HepG2 (cell line): ENCODE measurements around the gene MIDN. TPM values are rescaled to one million over a fixed set of nuclear protein-coding genes. Genes with fewer than 3 reads are reported as not detected.
A peak's percentile ranks its signal among the peaks of the same experiment; 100 is the strongest.

ENCODE experiments used
- ELF3 ChIP-seq: IDR thresholded peaks from 2 replicates; pipeline ENCODE4 v1.6.1; 2016; ENCODE audit warnings: missing genetic modification reagents, missing compliant biosample characterization
- HIVEP1 ChIP-seq: sonication (generic); formaldehyde crosslinking; IDR thresholded peaks from 2 replicates; pipeline ENCODE4 v1.4.0; 2020; ENCODE audit warnings: mild to moderate bottlenecking, missing genetic modification reagents
- ISL2 ChIP-seq: sonication (generic); formaldehyde crosslinking; IDR thresholded peaks from 2 replicates; pipeline ENCODE4 v1.5.0; 2020; ENCODE audit warnings: missing genetic modification reagents
- JUND ChIP-seq: sonication (generic); formaldehyde crosslinking; IDR thresholded peaks from 2 replicates; pipeline ENCODE4 v1.8.0; 2022; ENCODE audit warnings: mild to moderate bottlenecking, missing genetic modification reagents
- KIAA2018 ChIP-seq: sonication (generic); formaldehyde crosslinking; IDR thresholded peaks from 2 replicates; pipeline ENCODE4 v1.5.0; 2020; ENCODE audit warnings: mild to moderate bottlenecking, missing genetic modification reagents, borderline replicate concordance
- NONO ChIP-seq, 2 experiments: fragments of 450-650 bp in 1 of 2; sonication (generic) in 1 of 2; formaldehyde crosslinking in 1 of 2; IDR thresholded peaks in 1 of 2; conservative IDR thresholded peaks in 1 of 2; 2 replicates each; pipeline versions ENCODE4 v1.6.1 to v1.8.0; 2017 to 2022; ENCODE audit warnings: mild to moderate bottlenecking in 1 of 2, missing genetic modification reagents in 1 of 2, moderate library complexity in 1 of 2
- PITX1 ChIP-seq: sonication (generic); formaldehyde crosslinking; IDR thresholded peaks from 2 replicates; pipeline ENCODE4 v1.5.1; 2020; ENCODE audit warnings: mild to moderate bottlenecking, missing genetic modification reagents
- POLR2AphosphoS2 ChIP-seq: IDR thresholded peaks from 2 replicates; pipeline ENCODE4 v1.6.1; 2011; ENCODE audit warnings: low read depth, low read length, improper control_type of control experiment
- RAD21 ChIP-seq: fragments of 450-650 bp; formaldehyde crosslinking; IDR thresholded peaks from 2 replicates; pipeline ENCODE4 v1.5.0; 2020; ENCODE audit warnings: mild to moderate bottlenecking
- THAP11 ChIP-seq: IDR thresholded peaks from 2 replicates; pipeline ENCODE4 v1.6.1; 2016; ENCODE audit warnings: missing biosample characterization, missing genetic modification reagents
- ZBTB10 ChIP-seq: sonication (generic); formaldehyde crosslinking; IDR thresholded peaks from 2 replicates; pipeline ENCODE4 v1.4.0; 2020; ENCODE audit warnings: missing genetic modification reagents, borderline replicate concordance
- ZBTB42 ChIP-seq: sonication (generic); formaldehyde crosslinking; IDR thresholded peaks from 2 replicates; pipeline ENCODE4 v1.5.0; 2020; ENCODE audit warnings: mild to moderate bottlenecking, missing genetic modification reagents
- ZBTB46 ChIP-seq: sonication (generic); formaldehyde crosslinking; IDR thresholded peaks from 2 replicates; pipeline ENCODE4 v1.4.0; 2020; ENCODE audit warnings: mild to moderate bottlenecking, missing genetic modification reagents, borderline replicate concordance
- ZNF335 ChIP-seq: sonication (generic); formaldehyde crosslinking; IDR thresholded peaks from 2 replicates; pipeline ENCODE4 v1.4.0; 2020; ENCODE audit warnings: missing genetic modification reagents
- ZNF510 ChIP-seq: sonication (generic); formaldehyde crosslinking; IDR thresholded peaks from 2 replicates; pipeline ENCODE4 v1.4.0; 2020; ENCODE audit warnings: low read depth, mild to moderate bottlenecking, missing genetic modification reagents
- ZNF747 ChIP-seq: sonication (generic); formaldehyde crosslinking; IDR thresholded peaks from 2 replicates; pipeline ENCODE4 v1.8.1; 2023; ENCODE audit warnings: missing genetic modification reagents, mild to moderate bottlenecking, borderline replicate concordance
- ZNF768 ChIP-seq: sonication (generic); formaldehyde crosslinking; IDR thresholded peaks from 2 replicates; pipeline ENCODE4 v1.4.0; 2020; ENCODE audit warnings: missing genetic modification reagents
- polyA plus RNA-seq, 8 experiments: library from polyadenylated mRNA; depleted of rRNA in 3 of 8; stranded (reverse) in 7 of 8; unstranded in 1 of 8; fragments of >200 nt; fragmentation: Illumina TruSeq in 4 of 8; extraction: Trizol in 4 of 8; gene quantifications; 2 replicates each; pipeline versions ENCODE4 v1.2.1 to v1.2.3, GENCODE V29; 2011 to 2016; ENCODE audit warnings: low read depth in 4 of 8, missing spikeins in 1 of 8, mixed read lengths in 1 of 8; ENCODE audit not compliant: insufficient read depth in 1 of 8
- total RNA-seq, 5 experiments: library from RNA; depleted of rRNA; stranded (reverse); fragments of >200 nt; fragmentation: Illumina TruSeq; extraction: Trizol; gene quantifications; 2 replicates each; pipeline ENCODE4 v1.2.3, GENCODE V29; 2016; ENCODE audit warnings: low read depth in 1 of 5

MIDN gene
- total and polyA plus RNA-seq, 2 of the 13 experiments (the other 11 are each of a cell fraction or from before 2014, with no cell fraction given): 8.4 to 18.0 TPM

GRCh38 chr19:1232652-1233072, 15.7 kb upstream of the MIDN start (continued):
- TF ChIP-seq KIAA2018 (CRISPR knock-in tag) (no peak), ISL2 (no peak), ZBTB10 (no peak), PITX1 (CRISPR knock-in tag) (no peak), ZNF768 (peak; percentile 100), ZNF510 (no peak), HIVEP1 (CRISPR knock-in tag) (no peak), ZNF335 (CRISPR knock-in tag) (no peak), JUND (0 out of 2 replicates have a peak, but pooled peaks have one; percentile 16), RAD21 (CRISPR knock-in tag) (no peak), POLR2AphosphoS2 (no peak), ZNF747 (CRISPR knock-in tag) (no peak), ZBTB42 (no peak), THAP11 (CRISPR knock-in tag) (no peak), ELF3 (no peak), NONO (IDR thresholded peaks at IDR 0.05) (no peak), NONO (CRISPR knock-in tag; conservative IDR thresholded peaks at IDR 0.05) (no peak), ZBTB46 (CRISPR knock-in tag) (no peak)
